Neural progenitor cell (in vitro differentiated cells): ENCODE results near the gene KATNIP. TPM values are rescaled to one million over a fixed set of nuclear protein-coding genes. Genes with fewer than 3 reads are reported as not detected.
A peak's percentile ranks its signal among the peaks of the same experiment; 100 is the strongest.

Source experiments
- DNase-seq: peaks from one replicate; pipeline ENCODE4 v3.0.0-alpha.2; 2016; ENCODE audit warnings: low spot score
- H2AFZ ChIP-seq: fragments of 200-600 bp; sonication (generic); replicated peaks from 2 replicates; pipeline ENCODE4 v1.6.1; 2016; ENCODE audit warnings: antibody characterized with exemption
- H3F3A ChIP-seq: fragments of 200-600 bp; sonication (generic); 2 replicates; pipeline ENCODE4 v1.6.1; 2016; ENCODE audit warnings: antibody characterized with exemption, low read depth
- H3K27ac ChIP-seq: fragments of 200-600 bp; sonication (generic); 2 replicates; pipeline ENCODE4 v1.5.1; 2016; ENCODE audit warnings: mild to moderate bottlenecking
- H3K27me3 ChIP-seq: fragments of 200-600 bp; sonication (generic); 2 replicates; pipeline ENCODE4 v1.6.1; 2016; ENCODE audit warnings: mild to moderate bottlenecking, moderate library complexity
- H3K36me3 ChIP-seq: fragments of 200-600 bp; sonication (generic); 2 replicates; pipeline ENCODE4 v1.5.1; 2016
- H3K4me1 ChIP-seq: fragments of 200-600 bp; sonication (generic); 2 replicates; pipeline ENCODE4 v1.6.1; 2016; ENCODE audit warnings: mixed run types
- H3K4me2 ChIP-seq: fragments of 200-600 bp; sonication (generic); 2 replicates; pipeline ENCODE4 v1.6.1; 2016
- H3K4me3 ChIP-seq: fragments of 200-600 bp; sonication (generic); 2 replicates; pipeline ENCODE4 v1.5.1; 2016
- H3K79me2 ChIP-seq: fragments of 200-600 bp; sonication (generic); 2 replicates; pipeline ENCODE4 v1.6.1; 2016; ENCODE audit warnings: low read depth
- H3K9ac ChIP-seq: fragments of 200-600 bp; sonication (generic); 2 replicates; pipeline ENCODE4 v1.6.1; 2016
- H3K9me3 ChIP-seq: fragments of 200-600 bp; sonication (generic); 2 replicates; pipeline ENCODE4 v1.5.1; 2016; ENCODE audit warnings: low read depth
- H4K20me1 ChIP-seq: fragments of 200-600 bp; sonication (generic); 2 replicates; pipeline ENCODE4 v1.6.1; 2016; ENCODE audit warnings: low read depth
- H3K27ac Mint-ChIP-seq: 3 replicates; pipeline ENCODE4 v1.8.0; 2021; ENCODE audit warnings: mixed read lengths
- H3K27me3 Mint-ChIP-seq: 2 replicates; pipeline ENCODE4 v1.8.0; 2022; ENCODE audit warnings: low read depth, mild to moderate bottlenecking, inconsistent platforms, moderate library complexity, mixed read lengths; ENCODE audit not compliant: insufficient read depth
- H3K36me3 Mint-ChIP-seq: 3 replicates; pipeline ENCODE4 v1.8.0; 2021; ENCODE audit warnings: mixed read lengths
- H3K4me1 Mint-ChIP-seq: 3 replicates; pipeline ENCODE4 v1.8.0; 2021; ENCODE audit warnings: mixed read lengths
- H3K4me3 Mint-ChIP-seq: 3 replicates; pipeline ENCODE4 v1.8.0; 2021; ENCODE audit warnings: mild to moderate bottlenecking, moderate library complexity, mixed read lengths
- H3K9me3 Mint-ChIP-seq: 3 replicates; pipeline ENCODE4 v1.8.0; 2020; ENCODE audit warnings: mixed read lengths
- EZH2 ChIP-seq: fragments of 200-600 bp; sonication (generic); IDR thresholded peaks from 2 replicates; pipeline ENCODE4 v1.6.1; 2017; ENCODE audit warnings: antibody characterized with exemption, mild to moderate bottlenecking, moderate library complexity
- EZH2phosphoT487 ChIP-seq: fragments of 200-600 bp; sonication (generic); IDR thresholded peaks from 2 replicates; pipeline ENCODE4 v1.6.1; 2017; ENCODE audit warnings: antibody characterized with exemption
- total RNA-seq: library from RNA; depleted of rRNA; stranded (reverse); fragments of >200 nt; gene quantifications from 2 replicates; pipeline ENCODE4 v1.2.3, GENCODE V29; 2015; ENCODE audit warnings: low replicate concordance
- TF ChIP-seq, protein P1 (sequence below): fragments of 200-600 bp; sonication (generic); IDR thresholded peaks from 2 replicates; pipeline ENCODE4 v1.5.1; 2017; ENCODE audit warnings: antibody characterized with exemption, mild to moderate bottlenecking

The KATNIP gene
- total RNA-seq, 1 donor from 2014 or later, result 10.0 TPM

DNA sequence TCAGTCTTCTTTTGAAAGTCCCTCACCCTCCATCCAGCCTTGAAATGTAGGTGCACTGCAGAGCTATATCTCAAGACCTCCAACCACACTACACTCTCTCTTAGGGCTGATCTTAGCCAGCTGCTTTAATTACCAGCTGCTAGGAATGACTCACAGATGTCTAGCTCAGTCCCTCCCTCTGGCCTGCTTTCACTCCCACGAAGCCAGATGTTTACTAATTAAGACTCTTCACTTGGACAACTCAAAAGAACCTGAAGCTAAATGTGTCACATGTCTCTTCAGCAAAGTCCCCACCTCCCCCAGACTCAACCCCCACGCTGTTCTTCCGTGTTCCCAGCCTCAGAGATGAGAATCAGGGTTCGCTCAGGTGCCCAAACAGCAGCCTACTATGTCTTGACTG, 2.8 kb upstream of the KATNIP start:
- Histone ChIP-seq H3K4me2 (no peak overlapping the region), H3K9ac (no peak overlapping the region), H3K4me1 (peaks cover 10% of the 10 kb centered on the region), H3K27ac (no peak overlapping the region), H3K9me3 (no peaks in the 10 kb centered on the region), H3K27me3 (no peaks in the 10 kb centered on the region), H3K4me3 (no peak overlapping the region), H3K36me3 (no peaks in the 10 kb centered on the region), H4K20me1 (peaks cover 44% of the 10 kb centered on the region), H3F3A (no peaks in the 10 kb centered on the region), H3K79me2 (peaks cover 65% of the 10 kb centered on the region), H2AFZ (no peak overlapping the region)
- TF ChIP-seq, protein P1, sequence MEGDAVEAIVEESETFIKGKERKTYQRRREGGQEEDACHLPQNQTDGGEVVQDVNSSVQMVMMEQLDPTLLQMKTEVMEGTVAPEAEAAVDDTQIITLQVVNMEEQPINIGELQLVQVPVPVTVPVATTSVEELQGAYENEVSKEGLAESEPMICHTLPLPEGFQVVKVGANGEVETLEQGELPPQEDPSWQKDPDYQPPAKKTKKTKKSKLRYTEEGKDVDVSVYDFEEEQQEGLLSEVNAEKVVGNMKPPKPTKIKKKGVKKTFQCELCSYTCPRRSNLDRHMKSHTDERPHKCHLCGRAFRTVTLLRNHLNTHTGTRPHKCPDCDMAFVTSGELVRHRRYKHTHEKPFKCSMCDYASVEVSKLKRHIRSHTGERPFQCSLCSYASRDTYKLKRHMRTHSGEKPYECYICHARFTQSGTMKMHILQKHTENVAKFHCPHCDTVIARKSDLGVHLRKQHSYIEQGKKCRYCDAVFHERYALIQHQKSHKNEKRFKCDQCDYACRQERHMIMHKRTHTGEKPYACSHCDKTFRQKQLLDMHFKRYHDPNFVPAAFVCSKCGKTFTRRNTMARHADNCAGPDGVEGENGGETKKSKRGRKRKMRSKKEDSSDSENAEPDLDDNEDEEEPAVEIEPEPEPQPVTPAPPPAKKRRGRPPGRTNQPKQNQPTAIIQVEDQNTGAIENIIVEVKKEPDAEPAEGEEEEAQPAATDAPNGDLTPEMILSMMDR, result no peak
- TF ChIP-seq EZH2 (no peak), EZH2phosphoT487 (no peak)
- H3K4me3 Mint-ChIP-seq, result peak overlapping the region; percentile 71
- peaks cover 22% of the 10 kb centered on the region for H3K36me3 Mint-ChIP-seq
- H3K27ac Mint-ChIP-seq, result peak overlapping the region; percentile 43
- H3K9me3 Mint-ChIP-seq, result no peaks in the 10 kb centered on the region
- H3K27me3 Mint-ChIP-seq, result no peaks in the 10 kb centered on the region
- peaks cover 31% of the 10 kb centered on the region for H3K4me1 Mint-ChIP-seq
- DNase-seq, result no peak

DNA sequence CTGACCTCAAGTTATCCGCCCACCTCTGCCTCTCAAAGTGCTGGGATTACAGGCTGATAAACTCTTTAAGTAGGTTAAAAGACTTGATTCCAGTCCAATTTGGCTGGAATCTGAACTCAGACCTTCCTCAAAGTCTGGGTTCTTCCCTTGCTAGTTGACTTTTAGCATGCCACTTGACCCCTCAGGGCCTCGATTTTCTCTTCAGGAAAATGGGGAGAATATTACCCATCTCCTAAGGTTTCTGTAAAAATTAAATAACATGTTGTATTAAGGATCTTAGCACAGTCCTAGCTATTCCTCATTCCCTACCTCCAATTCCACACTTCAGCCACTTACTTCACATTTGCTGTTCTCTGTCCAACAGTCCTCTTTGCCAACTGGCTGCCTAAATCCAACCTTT, 2.1 kb upstream of the KATNIP start:
- no peaks in the 10 kb centered on the region for H3K27me3 ChIP-seq
- no peak for DNase-seq
- H3K27ac Mint-ChIP-seq, result no peak overlapping the region
- TF ChIP-seq EZH2phosphoT487 (no peak), EZH2 (no peak)
- TF ChIP-seq, protein P1, result no peak
- H3K4me3 ChIP-seq, result no peak overlapping the region
- H3F3A ChIP-seq, result no peaks in the 10 kb centered on the region
- H4K20me1 ChIP-seq, result peaks cover 44% of the 10 kb centered on the region
- peak overlapping the region; percentile 83 for H3K4me2 ChIP-seq
- H3K9me3 ChIP-seq, result no peaks in the 10 kb centered on the region
- H3K36me3 ChIP-seq, result no peaks in the 10 kb centered on the region
- peaks cover 68% of the 10 kb centered on the region for H3K79me2 ChIP-seq
- no peak overlapping the region for H2AFZ ChIP-seq
- H3K4me1 Mint-ChIP-seq, result peaks cover 31% of the 10 kb centered on the region
- H3K9me3 Mint-ChIP-seq, result no peaks in the 10 kb centered on the region
- no peaks in the 10 kb centered on the region for H3K27me3 Mint-ChIP-seq
- H3K36me3 Mint-ChIP-seq, result peaks cover 19% of the 10 kb centered on the region
- H3K9ac ChIP-seq, result no peak overlapping the region
- H3K4me3 Mint-ChIP-seq, result peak overlapping the region; percentile 98
- H3K4me1 ChIP-seq, result peaks cover 10% of the 10 kb centered on the region
- H3K27ac ChIP-seq, result no peak overlapping the region

DNA sequence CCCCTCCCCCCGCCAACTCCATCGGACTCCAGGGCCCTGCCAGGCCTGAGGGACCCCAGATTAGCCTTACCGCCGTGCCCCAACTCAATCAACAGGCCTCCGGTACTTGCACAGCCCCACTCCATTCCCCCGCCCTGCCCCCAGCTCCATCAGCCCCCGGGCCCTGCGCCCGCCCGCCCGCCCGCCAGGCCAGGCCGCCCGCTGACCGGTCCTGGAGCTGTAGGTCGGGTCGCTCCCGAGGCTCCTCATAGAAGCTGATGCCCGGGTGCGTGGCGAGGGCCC, 539 bp upstream of the KATNIP start:
- Mint-ChIP-seq H3K4me3 (peak overlapping the region; percentile 98), H3K27ac (peak overlapping the region; percentile 95), H3K36me3 (peaks cover 11% of the 10 kb centered on the region), H3K27me3 (no peaks in the 10 kb centered on the region), H3K9me3 (no peaks in the 10 kb centered on the region), H3K4me1 (peaks cover 31% of the 10 kb centered on the region)
- Histone ChIP-seq H3F3A (no peaks in the 10 kb centered on the region), H3K9me3 (no peaks in the 10 kb centered on the region), H3K4me3 (peak overlapping the region; percentile 84), H3K79me2 (peaks cover 73% of the 10 kb centered on the region), H3K27me3 (no peaks in the 10 kb centered on the region), H3K4me1 (peaks cover 10% of the 10 kb centered on the region), H3K4me2 (peak overlapping the region; percentile 83), H3K36me3 (no peaks in the 10 kb centered on the region), H4K20me1 (peaks cover 39% of the 10 kb centered on the region), H3K27ac (no peak overlapping the region), H2AFZ (no peak overlapping the region), H3K9ac (peak overlapping the region; percentile 69)
- TF ChIP-seq, protein P1, result no peak
- no peak for TF ChIP-seq EZH2phosphoT487
- TF ChIP-seq EZH2, result no peak
- no peak for DNase-seq

DNA sequence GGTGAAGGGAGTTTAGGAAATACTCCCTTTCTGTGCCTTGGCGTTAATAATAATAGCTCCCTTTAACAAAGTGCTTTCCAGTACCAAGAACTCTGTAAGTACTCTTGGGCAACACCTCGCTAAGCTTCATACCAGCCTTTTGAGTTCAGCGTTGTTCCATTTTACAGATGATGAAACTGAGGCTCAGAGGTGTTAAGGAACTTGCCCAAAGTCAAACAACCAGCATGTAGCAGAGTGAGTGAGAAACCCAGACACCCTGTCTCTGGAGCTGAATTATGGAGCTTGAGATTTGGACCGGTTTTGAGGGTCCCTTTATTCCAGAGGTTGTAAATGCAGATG, 607 bp downstream of the KATNIP start:
- H3K4me1 ChIP-seq, result peaks cover 10% of the 10 kb centered on the region
- H3K4me1 Mint-ChIP-seq, result peaks cover 31% of the 10 kb centered on the region
- peaks cover 9% of the 10 kb centered on the region for H3K36me3 Mint-ChIP-seq
- TF ChIP-seq EZH2phosphoT487, result no peak
- no peaks in the 10 kb centered on the region for H3K27me3 Mint-ChIP-seq
- H3K9ac ChIP-seq, result peak overlapping the region; percentile 67
- no peak overlapping the region for H3K27ac ChIP-seq
- no peaks in the 10 kb centered on the region for H3K9me3 ChIP-seq
- H3K27ac Mint-ChIP-seq, result peak overlapping the region; percentile 91
- H2AFZ ChIP-seq, result no peak overlapping the region
- peak overlapping the region; percentile 84 for H3K4me3 ChIP-seq
- DNase-seq, result no peak
- H3K4me3 Mint-ChIP-seq, result peak overlapping the region; percentile 98
- no peaks in the 10 kb centered on the region for H3K27me3 ChIP-seq
- H3K4me2 ChIP-seq, result peak overlapping the region; percentile 79
- no peaks in the 10 kb centered on the region for H3K9me3 Mint-ChIP-seq
- H3F3A ChIP-seq, result no peaks in the 10 kb centered on the region
- H4K20me1 ChIP-seq, result peaks cover 33% of the 10 kb centered on the region
- no peaks in the 10 kb centered on the region for H3K36me3 ChIP-seq
- peaks cover 78% of the 10 kb centered on the region for H3K79me2 ChIP-seq
